A673 (cell line): ENCODE results near the gene RBBP6.
A peak's percentile ranks its signal among the peaks of the same experiment; 100 is the strongest.

ENCODE experiments used
- CTCF ChIP-seq: fragments of 300-800, 200-600 bp; sonication (generic); conservative IDR thresholded peaks from 2 replicates; pipeline ENCODE4 v1.5.1; 2017; ENCODE audit warnings: low read depth, mild to moderate bottlenecking, antibody characterized with exemption, low read length, moderate library complexity, mixed read lengths
- EZH2 ChIP-seq: fragments of 200-600 bp; sonication (generic); IDR thresholded peaks from 2 replicates; pipeline ENCODE4 v1.6.1; 2017; ENCODE audit warnings: borderline replicate concordance, low read depth, mild to moderate bottlenecking, mixed read lengths, antibody characterized with exemption, low read length; ENCODE audit not compliant: poor library complexity, severe bottlenecking

- TF ChIP-seq CTCF (peak; percentile 92), EZH2 (no peak)
Measured at GRCh38 chr16:24499193-24499814, 40.1 kb upstream of the RBBP6 start.
